NCI-H1436 (cell line): Measurements from ENCODE around the gene CTNNBIP1.
A peak's percentile ranks its signal among the peaks of the same experiment; 100 is the strongest.
"Not testable (repeated sequence)": the region's sequence is repeated elsewhere in the genome, so short reads cannot be mapped to it uniquely, and the experiment has no call there.

Experiments used
- DNase-seq: peaks from one replicate; lab custom pipeline; 2025; lab: John Stamatoyannopoulos, UW

CTNNBIP1 gene

GRCh38 chr1:9827558-9828185, 82.4 kb downstream of the CTNNBIP1 start:
- DNase-seq = no peak

GRCh38 chr1:9826616-9827015, 83.5 kb downstream of the CTNNBIP1 start:
- no peak for DNase-seq

- no peak for DNase-seq
These were observed 84.0 kb downstream of the CTNNBIP1 start for GRCh38 chr1:9826087-9826486.

GRCh38 chr1:9825093-9826074, 84.7 kb downstream of the CTNNBIP1 start:
- peak; percentile 19 for DNase-seq

- no peak for DNase-seq
These were observed 85.4 kb downstream of the CTNNBIP1 start for GRCh38 chr1:9824702-9825089.

- peak; percentile 83 for DNase-seq
These were observed 85.9 kb downstream of the CTNNBIP1 start, which contains the start of gene CLSTN1 for GRCh38 chr1:9823943-9824701. Gene CLSTN1 (minus strand): TSS chr1:9823965. CDS start chr1:9823733, 232 bp downstream.

- DNase-seq = no peak
These were observed 86.5 kb downstream of the CTNNBIP1 start for GRCh38 chr1:9823693-9823942.

- DNase-seq = no peak
These were observed 87.0 kb downstream of the CTNNBIP1 start for GRCh38 chr1:9822897-9823692.

- DNase-seq = no peak
These were observed 87.6 kb downstream of the CTNNBIP1 start for GRCh38 chr1:9822490-9822889.

GRCh38 chr1:9821710-9822109, 88.4 kb downstream of the CTNNBIP1 start:
- no peak for DNase-seq

GRCh38 chr1:9820521-9820920, 89.5 kb downstream of the CTNNBIP1 start:
- DNase-seq = no peak

- no peak for DNase-seq
These were observed 92.3 kb downstream of the CTNNBIP1 start for GRCh38 chr1:9817734-9818133.

GRCh38 chr1:9816199-9816598, 93.9 kb downstream of the CTNNBIP1 start:
- DNase-seq = no peak

- DNase-seq = no peak
These were observed 94.9 kb downstream of the CTNNBIP1 start for GRCh38 chr1:9815150-9815549.

- DNase-seq = no peak
These were observed 95.5 kb downstream of the CTNNBIP1 start for GRCh38 chr1:9814619-9815018.

GRCh38 chr1:9811239-9811966, 98.7 kb downstream of the CTNNBIP1 start:
- DNase-seq = no peak

- no peak for DNase-seq
These were observed 101.0 kb downstream of the CTNNBIP1 start for GRCh38 chr1:9809100-9809510.

- DNase-seq = no peak
These were observed 101.6 kb downstream of the CTNNBIP1 start for GRCh38 chr1:9808459-9808858.

GRCh38 chr1:9807541-9807940, 102.5 kb downstream of the CTNNBIP1 start:
- DNase-seq = no peak

GRCh38 chr1:9805972-9806371, 104.1 kb downstream of the CTNNBIP1 start:
- not testable (repeated sequence) for DNase-seq

- DNase-seq = no peak
These were observed 105.0 kb downstream of the CTNNBIP1 start for GRCh38 chr1:9805006-9805508.
